ENCODE results near the gene RFNG. TPM values are rescaled to one million over a fixed set of nuclear protein-coding genes. Genes with fewer than 3 reads are reported as not detected.

Gene RFNG
- total and polyA plus RNA-seq, 8 donors, result 12.5 to 66.5 (median 27.1) TPM

- no peak for DNase-seq
- intact Hi-C loops (cut with DNase I; ENCODE audit: low total_unique reads), result no loop called here
- H3K4me3 ChIP-seq, result no peak overlapping the region
- WGBS, 5 donors, result 89 to 93% (median 92%) methylated on average over 16 to 21 of the region's 21 CpGs
- H3K27me3 ChIP-seq, result no peaks in the 10 kb centered on the region
- TF ChIP-seq POLR2A (IDR thresholded peaks at IDR 0.05) (no peak), EP300 (IDR thresholded peaks at IDR 0.05) (no peak), POLR2AphosphoS5 (IDR thresholded peaks at IDR 0.05) (no peak), CTCF (IDR thresholded peaks at IDR 0.05) (no peak)
- no peaks in the 10 kb centered on the region for H3K9me3 ChIP-seq
- H3K4me1 ChIP-seq, result peaks cover 10 to 28% (median 22%) of the 10 kb centered on the region in 4 donors
- peaks cover 3 to 40% (median 35%) of the 10 kb centered on the region in 4 donors for H3K36me3 ChIP-seq
- no peak overlapping the region for H3K27ac ChIP-seq
These were observed 4.7 kb downstream of the RFNG start for GRCh38 chr17:82046903-82047302.

GRCh38 chr17:82045936-82046484 lies 5.6 kb downstream of the RFNG start:
- 71 to 80% (median 75%) methylated on average over 13 to 14 of the region's 14 CpGs for WGBS, 5 donors
- no peak for TF ChIP-seq EP300 (IDR thresholded peaks at IDR 0.05)
- TF ChIP-seq CTCF (IDR thresholded peaks at IDR 0.05), result no peak
- TF ChIP-seq POLR2A (IDR thresholded peaks at IDR 0.05), result no peak
- no peak for TF ChIP-seq POLR2AphosphoS5 (IDR thresholded peaks at IDR 0.05)

GRCh38 chr17:82043507-82043906 lies 8.1 kb downstream of the RFNG start:
- Histone ChIP-seq H3K36me3 (peaks cover 2 to 22% (median 19%) of the 10 kb centered on the region in 4 donors), H3K4me1 (peaks cover 0 to 11% (median 9%) of the 10 kb centered on the region in 4 donors), H3K27ac (no peak overlapping the region), H3K27me3 (no peaks in the 10 kb centered on the region), H3K4me3 (no peak overlapping the region), H3K9me3 (no peaks in the 10 kb centered on the region)
- intact Hi-C loops (cut with DNase I; ENCODE audit: low total_unique reads), result no loop called here
- DNase-seq, result no peak
- WGBS, 5 donors, result 69 to 87% (median 77%) methylated on average over 2 to 16 of the region's 16 CpGs
- no peak for TF ChIP-seq POLR2A (IDR thresholded peaks at IDR 0.05)
- no peak for TF ChIP-seq EP300 (IDR thresholded peaks at IDR 0.05)
- TF ChIP-seq CTCF (IDR thresholded peaks at IDR 0.05), result no peak
- no peak for TF ChIP-seq POLR2AphosphoS5 (IDR thresholded peaks at IDR 0.05)

More at GRCh38 chr17:82045936-82046484, 5.6 kb downstream of the RFNG start:
- no peak overlapping the region for H3K4me3 ChIP-seq
- DNase-seq, result no peak
- H3K9me3 ChIP-seq, result no peaks in the 10 kb centered on the region
- H3K27ac ChIP-seq, result no peak overlapping the region
- intact Hi-C loops (cut with DNase I; ENCODE audit: low total_unique reads), result no loop called here
- peaks cover 3 to 40% (median 35%) of the 10 kb centered on the region in 4 donors for H3K36me3 ChIP-seq
- H3K4me1 ChIP-seq, result peaks cover 10 to 25% (median 19%) of the 10 kb centered on the region in 4 donors
- H3K27me3 ChIP-seq, result no peaks in the 10 kb centered on the region

- Histone ChIP-seq H3K36me3 (peaks cover 0 to 13% (median 11%) of the 10 kb centered on the region in 4 donors), H3K27ac (no peak overlapping the region), H3K4me1 (peaks cover 0 to 19% (median 16%) of the 10 kb centered on the region in 4 donors), H3K9me3 (no peaks in the 10 kb centered on the region), H3K27me3 (no peaks in the 10 kb centered on the region), H3K4me3 (no peak overlapping the region)
- WGBS, 5 donors, result 90 to 96% (median 92%) methylated on average over 5 to 9 of the region's 9 CpGs
- no peak for TF ChIP-seq EP300 (IDR thresholded peaks at IDR 0.05)
- TF ChIP-seq POLR2AphosphoS5 (IDR thresholded peaks at IDR 0.05), result no peak
- no peak for TF ChIP-seq CTCF (IDR thresholded peaks at IDR 0.05)
- no peak for TF ChIP-seq POLR2A (IDR thresholded peaks at IDR 0.05)
- intact Hi-C loops (cut with DNase I; ENCODE audit: low total_unique reads), result no loop called here
- no peak for DNase-seq
These were observed 9.0 kb downstream of the RFNG start for GRCh38 chr17:82042649-82043048.
